T-helper 1 cell treated with Interleukin-12 subunit alpha and Interleukin-12 subunit beta and Interleukin-4 antibody, amounts not matched to agents 30 μg/mL and 1 μg/mL, for 36 hours (primary cell): ENCODE results near the gene ELANE.
"Not testable (repeated sequence)": the region's sequence is repeated elsewhere in the genome, so short reads cannot be mapped to it uniquely, and the experiment has no call there.

Experiments used
- H3K27ac Mint-ChIP-seq: one replicate; pipeline ENCODE4 v1.8.0; 2021; ENCODE audit warnings: mild to moderate bottlenecking, mixed read lengths
- H3K27me3 Mint-ChIP-seq: one replicate; pipeline ENCODE4 v1.8.0; 2021; ENCODE audit warnings: low read depth, mixed read lengths
- H3K36me3 Mint-ChIP-seq: one replicate; pipeline ENCODE4 v1.8.0; 2021; ENCODE audit warnings: low read depth, mixed read lengths
- H3K4me1 Mint-ChIP-seq: one replicate; pipeline ENCODE4 v1.8.0; 2021; ENCODE audit warnings: low read depth, mixed read lengths
- H3K4me3 Mint-ChIP-seq: one replicate; pipeline ENCODE4 v1.8.0; 2021; ENCODE audit warnings: mild to moderate bottlenecking, moderate library complexity, mixed read lengths
- H3K9me3 Mint-ChIP-seq: one replicate; pipeline ENCODE4 v1.8.0; 2021; ENCODE audit warnings: mixed read lengths

Gene ELANE

DNA sequence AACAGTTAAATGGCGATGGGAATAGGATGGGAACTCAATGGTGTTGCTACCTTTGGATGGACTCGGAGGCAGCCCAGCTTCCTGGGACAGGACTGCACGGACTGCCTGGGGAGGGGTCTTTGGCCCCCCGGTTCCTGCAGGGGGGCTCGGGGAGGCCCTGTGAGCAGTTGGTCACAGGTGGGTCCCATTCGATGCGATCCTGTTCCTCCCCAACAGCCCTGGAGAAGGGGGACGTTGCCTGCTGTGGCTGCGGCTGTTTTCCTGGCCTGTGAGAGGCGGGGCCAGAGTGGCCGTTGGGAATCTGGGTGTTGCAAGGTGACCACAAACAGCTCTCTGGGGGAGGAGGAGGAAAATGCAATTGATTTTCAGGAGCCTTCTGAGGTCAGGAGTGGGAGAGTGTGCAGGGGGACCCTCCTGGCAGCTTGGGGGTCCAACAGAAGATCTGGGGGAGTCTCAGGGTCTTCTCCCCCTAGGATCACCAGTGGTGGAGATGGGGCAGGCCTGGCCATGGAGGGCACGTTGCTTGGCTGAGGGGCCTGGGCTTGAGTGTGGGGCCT lies 28.5 kb upstream of the ELANE start:
- Mint-ChIP-seq H3K27me3 (peaks cover 27% of the 10 kb centered on the region), H3K4me3 (no peak overlapping the region), H3K36me3 (no peaks in the 10 kb centered on the region), H3K9me3 (no peaks in the 10 kb centered on the region), H3K27ac (no peak overlapping the region), H3K4me1 (no peaks in the 10 kb centered on the region)

DNA sequence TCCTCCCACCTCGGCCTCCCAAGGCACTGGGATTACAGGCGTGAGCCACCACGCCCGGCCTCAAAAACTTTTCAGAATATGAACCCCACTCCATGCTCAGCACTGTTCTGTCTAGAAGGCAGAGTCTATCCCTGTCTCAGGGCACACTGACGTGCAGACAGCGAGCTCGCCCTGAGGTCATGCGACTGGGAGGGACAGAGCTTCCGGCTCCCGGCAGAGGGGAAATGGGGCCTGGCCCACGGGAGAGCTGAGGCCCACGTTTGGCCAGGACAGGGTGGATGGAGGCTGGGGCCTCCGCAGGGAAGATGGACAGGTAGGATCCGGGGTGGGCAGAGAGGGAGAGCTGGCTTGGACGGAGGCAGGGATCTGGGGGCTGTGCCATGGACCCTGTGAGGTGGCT lies 27.2 kb upstream of the ELANE start:
- Mint-ChIP-seq H3K27ac (no peak overlapping the region), H3K27me3 (peaks cover 25% of the 10 kb centered on the region), H3K4me1 (no peaks in the 10 kb centered on the region), H3K4me3 (no peak overlapping the region), H3K9me3 (no peaks in the 10 kb centered on the region), H3K36me3 (no peaks in the 10 kb centered on the region)

DNA sequence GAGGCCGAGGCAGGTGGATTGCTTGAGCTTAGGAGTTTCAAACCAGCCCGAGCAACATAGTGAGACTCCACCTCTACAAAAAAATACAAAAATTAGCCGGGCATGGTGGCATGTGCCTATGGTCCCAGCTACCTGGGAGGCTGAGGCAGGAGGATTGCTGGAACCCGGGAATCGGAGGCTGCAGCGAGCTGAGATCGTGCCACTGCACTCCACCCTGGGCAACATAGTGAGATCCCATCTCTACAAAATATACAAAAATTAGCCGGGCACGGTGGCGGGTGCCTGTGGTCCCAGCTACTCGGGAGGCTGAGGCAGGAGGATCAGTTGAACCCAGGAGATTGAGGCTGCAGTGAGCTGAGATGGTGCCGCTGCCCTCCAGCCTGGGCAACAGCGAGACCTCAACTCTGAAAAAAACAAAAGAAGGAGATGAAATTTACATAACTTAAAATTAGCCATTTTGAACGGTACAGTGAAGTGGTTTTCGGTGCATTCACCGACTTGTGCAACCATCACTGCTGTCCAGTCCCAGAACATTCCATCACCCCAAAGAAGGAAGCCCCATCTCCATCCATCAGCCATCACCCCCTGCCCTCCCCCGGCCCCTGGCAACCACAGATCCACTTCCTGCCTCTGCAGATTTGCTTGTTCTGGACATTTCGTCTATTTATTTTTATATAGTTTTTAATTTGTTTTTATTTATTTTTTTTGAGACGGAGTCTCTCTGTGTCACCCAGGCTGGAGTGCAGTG lies 26.0 kb upstream of the ELANE start:
- no peaks in the 10 kb centered on the region for H3K36me3 Mint-ChIP-seq
- H3K27ac Mint-ChIP-seq, result no peak overlapping the region
- H3K9me3 Mint-ChIP-seq, result no peaks in the 10 kb centered on the region
- peaks cover 15% of the 10 kb centered on the region for H3K27me3 Mint-ChIP-seq
- no peak overlapping the region for H3K4me3 Mint-ChIP-seq
- H3K4me1 Mint-ChIP-seq, result no peaks in the 10 kb centered on the region

DNA sequence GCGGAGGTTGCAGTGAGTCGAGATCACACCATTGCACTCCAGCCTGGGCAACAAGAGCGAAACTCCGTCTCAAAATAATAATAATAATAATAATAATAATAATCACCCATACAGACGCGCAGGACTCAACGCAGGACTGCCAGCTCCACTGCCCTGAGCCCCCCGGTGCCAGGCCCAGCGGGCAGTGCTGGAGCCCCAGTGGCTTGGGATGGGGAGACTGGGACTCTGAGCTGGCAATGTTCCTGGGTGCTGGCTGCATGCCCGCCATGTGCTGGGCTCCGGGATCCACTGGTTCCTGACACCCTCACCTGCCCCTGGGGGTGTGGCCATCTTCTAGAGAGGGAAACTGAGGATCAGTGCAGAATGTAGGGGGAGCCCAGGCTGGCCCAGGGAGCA lies 24.8 kb upstream of the ELANE start:
- Mint-ChIP-seq H3K27me3 (peaks cover 15% of the 10 kb centered on the region), H3K36me3 (no peaks in the 10 kb centered on the region), H3K4me1 (no peaks in the 10 kb centered on the region), H3K9me3 (no peaks in the 10 kb centered on the region), H3K4me3 (no peak overlapping the region), H3K27ac (no peak overlapping the region)

DNA sequence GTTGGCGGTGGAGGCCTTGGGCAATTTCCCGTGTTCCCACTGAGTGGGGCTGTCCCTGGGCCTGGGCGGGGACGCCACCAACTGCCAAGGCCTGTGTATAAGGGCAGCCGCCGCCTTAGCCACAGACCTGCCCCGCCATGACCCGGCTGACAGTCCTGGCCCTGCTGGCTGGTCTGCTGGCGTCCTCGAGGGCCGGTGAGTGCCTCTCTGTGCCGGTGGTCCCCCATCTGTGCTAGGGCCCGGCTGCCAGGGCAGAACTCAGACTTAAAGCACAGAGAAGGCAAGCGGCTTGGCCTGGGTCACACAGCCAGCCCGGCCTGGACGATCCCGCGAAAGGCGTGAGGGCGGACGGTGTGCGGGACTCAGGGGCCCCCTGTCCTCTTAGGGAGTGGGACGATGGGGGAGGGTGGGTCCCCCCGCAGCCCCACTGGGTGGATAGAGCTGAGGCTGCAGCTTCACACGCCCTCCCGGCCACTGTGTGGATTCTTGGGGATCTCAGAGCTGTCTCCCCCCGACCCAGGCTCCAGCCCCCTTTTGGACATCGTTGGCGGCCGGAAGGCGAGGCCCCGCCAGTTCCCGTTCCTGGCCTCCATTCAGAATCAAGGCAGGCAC lies 24.3 kb upstream of the ELANE start, which contains the start of gene AZU1:
Gene AZU1, plus strand, starts transcription at position 128 of the 612 bp plus-strand sequence. Its CDS starts 10 bp downstream, at position 138.
- H3K27me3 Mint-ChIP-seq, result peaks cover 12% of the 10 kb centered on the region
- no peak within 1 kb of the TSS for H3K27ac Mint-ChIP-seq
- H3K4me3 Mint-ChIP-seq, result no peak within 1 kb of the TSS

DNA sequence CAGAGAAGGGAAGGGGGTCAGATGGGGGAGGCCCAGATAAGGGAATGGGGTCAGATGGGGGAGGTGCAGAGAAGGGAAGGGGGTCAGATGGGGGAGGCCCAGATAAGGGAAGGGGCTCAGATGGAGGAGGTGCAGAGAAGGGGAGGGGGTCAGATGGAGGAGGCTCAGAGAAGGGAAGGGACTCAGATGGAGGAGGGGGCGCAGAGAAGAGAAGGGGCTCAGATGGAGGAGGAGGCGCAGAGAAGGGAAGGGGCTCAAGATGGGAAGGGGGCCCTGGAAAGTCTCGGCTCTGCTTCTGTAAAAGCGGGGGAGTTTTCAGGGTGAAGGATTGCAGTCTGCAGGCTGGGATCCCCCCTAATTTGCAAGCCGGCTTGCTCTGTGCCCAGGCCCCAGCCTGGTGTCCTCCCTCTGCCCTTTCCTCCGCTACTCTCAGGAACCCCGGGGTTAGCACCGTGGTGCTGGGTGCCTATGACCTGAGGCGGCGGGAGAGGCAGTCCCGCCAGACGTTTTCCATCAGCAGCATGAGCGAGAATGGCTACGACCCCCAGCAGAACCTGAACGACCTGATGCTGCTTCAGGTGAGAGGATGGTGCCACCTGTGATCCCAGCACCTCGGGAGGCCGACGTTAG lies 22.9 kb upstream of the ELANE start:
- no peak overlapping the region for H3K27ac Mint-ChIP-seq
- H3K27me3 Mint-ChIP-seq, result no peaks in the 10 kb centered on the region
- no peak overlapping the region for H3K4me3 Mint-ChIP-seq
- no peaks in the 10 kb centered on the region for H3K9me3 Mint-ChIP-seq
- H3K4me1 Mint-ChIP-seq, result no peaks in the 10 kb centered on the region
- H3K36me3 Mint-ChIP-seq, result no peaks in the 10 kb centered on the region

More for the DNA sequence above, 24.3 kb upstream of the ELANE start, which contains the start of gene AZU1:
- no peaks in the 10 kb centered on the region for H3K9me3 Mint-ChIP-seq
- no peaks in the 10 kb centered on the region for H3K4me1 Mint-ChIP-seq
- H3K36me3 Mint-ChIP-seq, result no peaks in the 10 kb centered on the region

DNA sequence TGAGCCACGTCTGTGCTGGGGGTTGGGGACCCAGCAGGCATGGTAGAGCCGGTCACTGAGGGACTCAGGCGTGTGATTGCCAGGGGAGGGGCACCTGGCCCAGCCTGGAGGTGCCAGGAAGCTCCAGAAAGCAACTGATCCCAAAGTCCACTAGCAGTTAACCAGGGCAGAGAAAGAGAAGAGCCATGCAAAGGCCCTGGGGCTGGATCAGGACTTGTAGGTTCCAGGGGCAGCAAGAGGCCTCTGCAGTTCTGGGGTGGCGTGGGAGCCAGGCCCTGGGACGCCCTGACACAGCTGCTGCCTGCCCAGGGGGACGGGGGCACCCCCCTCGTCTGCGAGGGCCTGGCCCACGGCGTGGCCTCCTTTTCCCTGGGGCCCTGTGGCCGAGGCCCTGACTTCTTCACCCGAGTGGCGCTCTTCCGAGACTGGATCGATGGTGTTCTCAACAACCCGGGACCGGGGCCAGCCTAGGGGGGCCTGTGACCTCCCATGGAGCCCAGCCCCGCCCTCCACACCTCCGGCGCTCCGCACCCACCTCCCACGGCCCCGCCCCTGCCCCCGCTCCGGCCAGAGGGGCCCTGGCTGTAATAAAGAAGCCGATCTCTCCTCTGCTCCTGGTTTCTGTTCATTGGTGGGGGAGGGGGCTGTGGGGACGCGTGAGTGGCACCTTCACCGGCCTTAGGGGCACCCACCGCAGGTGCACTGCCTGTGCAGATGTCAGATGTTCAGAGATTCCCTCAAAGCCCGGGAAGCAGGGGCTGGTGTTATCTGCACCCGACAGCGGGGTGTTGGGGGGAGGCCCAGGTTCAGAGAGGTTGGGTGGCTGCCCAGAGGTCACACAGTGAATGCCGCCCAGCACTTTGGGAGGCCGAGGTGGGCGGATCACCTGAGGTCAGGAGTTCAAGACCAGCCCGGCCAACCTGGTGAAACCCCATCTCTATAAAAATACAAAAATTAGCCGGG lies 20.4 kb upstream of the ELANE start:
- peaks cover 6% of the 10 kb centered on the region for H3K27me3 Mint-ChIP-seq
- no peaks in the 10 kb centered on the region for H3K9me3 Mint-ChIP-seq
- H3K4me1 Mint-ChIP-seq, result no peaks in the 10 kb centered on the region
- no peak overlapping the region for H3K27ac Mint-ChIP-seq
- H3K4me3 Mint-ChIP-seq, result no peak overlapping the region
- H3K36me3 Mint-ChIP-seq, result no peaks in the 10 kb centered on the region

DNA sequence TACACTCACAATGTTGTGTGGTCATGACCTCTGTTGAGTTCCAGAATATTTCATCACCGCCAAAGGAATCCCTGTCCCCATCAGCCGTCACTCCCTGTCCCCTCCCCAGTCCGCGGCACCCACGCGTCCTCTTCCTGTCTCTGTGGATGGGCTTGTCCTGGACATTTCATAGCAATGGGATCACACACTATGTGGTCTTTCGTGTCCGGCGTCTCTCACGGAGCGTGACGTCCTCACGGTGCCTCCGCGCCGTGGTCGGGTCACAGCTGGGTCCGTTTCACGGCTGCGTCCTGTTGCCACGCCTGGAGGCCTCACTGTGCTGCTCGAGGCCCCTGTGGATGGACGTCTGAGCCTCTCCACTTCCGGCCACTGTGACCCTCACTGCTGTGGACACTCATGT lies 17.9 kb upstream of the ELANE start:
- no peak overlapping the region for H3K27ac Mint-ChIP-seq
- no peaks in the 10 kb centered on the region for H3K36me3 Mint-ChIP-seq
- H3K4me3 Mint-ChIP-seq, result no peak overlapping the region
- no peaks in the 10 kb centered on the region for H3K4me1 Mint-ChIP-seq
- no peaks in the 10 kb centered on the region for H3K9me3 Mint-ChIP-seq
- H3K27me3 Mint-ChIP-seq, result peaks cover 6% of the 10 kb centered on the region

DNA sequence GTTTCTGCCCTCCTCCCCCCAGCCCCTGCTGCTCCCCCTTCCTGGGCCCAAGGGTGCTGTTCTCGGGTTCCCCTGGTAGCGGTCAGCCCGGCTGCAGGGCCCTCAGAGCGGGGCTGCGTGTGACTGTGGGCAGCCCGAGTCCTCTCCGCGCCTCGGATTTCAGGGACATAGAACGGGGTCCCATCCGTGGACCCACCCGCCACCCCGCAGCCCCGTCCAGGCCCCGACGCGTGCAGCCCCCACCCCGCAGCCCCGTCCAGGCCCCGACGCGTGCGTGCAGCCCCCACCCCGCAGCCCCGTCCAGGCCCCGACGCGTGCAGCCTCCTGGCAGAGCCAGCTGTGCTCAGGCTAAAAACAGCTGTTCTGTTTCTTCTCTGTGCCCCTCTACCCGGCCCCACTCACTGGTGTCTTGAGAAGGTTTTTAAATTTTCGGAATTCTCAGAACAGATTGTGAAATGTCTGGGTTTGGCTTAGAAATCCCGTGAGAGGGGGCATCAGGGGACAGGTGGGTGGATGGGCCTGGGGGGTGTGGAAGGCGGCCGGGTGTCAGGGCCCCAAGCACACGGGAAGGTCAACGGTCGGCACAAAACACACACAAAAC lies 16.8 kb upstream of the ELANE start:
- Mint-ChIP-seq H3K27ac (no peak overlapping the region), H3K4me1 (no peaks in the 10 kb centered on the region), H3K36me3 (no peaks in the 10 kb centered on the region), H3K9me3 (no peaks in the 10 kb centered on the region), H3K4me3 (no peak overlapping the region), H3K27me3 (peaks cover 6% of the 10 kb centered on the region)

DNA sequence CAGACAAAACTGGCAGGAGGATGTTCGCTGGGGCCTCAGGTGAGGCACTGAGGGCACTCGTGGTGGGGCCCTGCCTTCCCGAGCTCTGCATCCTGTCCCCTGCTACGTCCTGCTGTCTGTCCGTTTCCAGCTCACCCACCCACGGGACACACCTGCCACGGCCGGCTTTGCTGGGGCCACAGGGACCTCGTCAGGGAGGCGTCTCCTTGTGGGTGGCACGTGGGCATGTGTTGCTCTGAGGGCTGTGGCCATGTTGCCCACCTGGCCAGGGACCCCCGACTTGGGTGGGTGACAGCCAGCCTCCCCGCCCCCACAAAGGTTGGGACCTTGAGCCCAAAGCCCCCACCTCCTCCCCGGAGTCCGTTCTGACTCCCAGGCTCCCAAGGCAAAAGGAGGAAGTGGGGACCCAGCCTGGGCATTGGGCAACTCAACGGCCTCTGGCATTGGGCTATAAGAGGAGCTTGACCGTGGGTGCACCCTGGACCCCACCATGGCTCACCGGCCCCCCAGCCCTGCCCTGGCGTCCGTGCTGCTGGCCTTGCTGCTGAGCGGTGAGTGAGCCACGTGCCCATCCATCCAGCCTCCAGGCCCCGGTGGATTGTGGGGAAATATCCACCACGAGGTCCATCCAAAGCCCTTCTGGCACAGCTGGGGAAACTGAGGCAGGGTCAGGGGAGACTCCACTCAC lies 11.4 kb upstream of the ELANE start, which contains the start of gene PRTN3:
Gene PRTN3, plus strand, starts transcription at position 481 of the 688 bp plus-strand sequence. Its CDS starts 10 bp downstream, at position 491.
- no peak within 1 kb of the TSS for H3K4me3 Mint-ChIP-seq
- H3K36me3 Mint-ChIP-seq, result no peaks in the 10 kb centered on the region
- H3K27ac Mint-ChIP-seq, result no peak within 1 kb of the TSS
- peaks cover 18% of the 10 kb centered on the region for H3K27me3 Mint-ChIP-seq
- H3K4me1 Mint-ChIP-seq, result no peaks in the 10 kb centered on the region
- H3K9me3 Mint-ChIP-seq, result no peaks in the 10 kb centered on the region

DNA sequence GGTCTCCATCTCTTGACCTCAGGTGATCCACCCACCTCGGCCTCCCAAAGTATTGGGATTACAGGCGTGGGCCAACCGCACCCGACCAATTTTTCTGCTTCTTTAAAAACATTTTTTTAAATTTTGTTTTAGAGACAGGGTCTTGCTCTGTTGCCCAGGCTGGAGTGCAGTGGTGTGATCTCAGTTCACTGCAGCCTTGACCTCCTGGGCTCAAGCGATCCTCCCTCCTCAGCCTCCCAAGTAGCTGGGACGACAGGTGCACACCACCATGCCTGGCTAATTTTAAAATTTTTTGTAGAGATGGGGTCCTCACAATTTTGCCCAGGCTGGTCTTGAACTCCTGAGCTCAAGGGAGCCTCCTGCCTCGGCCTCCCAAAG lies 9.3 kb upstream of the ELANE start:
- H3K9me3 Mint-ChIP-seq, H3K4me1 Mint-ChIP-seq, H3K36me3 Mint-ChIP-seq, H3K27ac Mint-ChIP-seq, H3K4me3 Mint-ChIP-seq: not testable (repeated sequence)
- H3K27me3 Mint-ChIP-seq, result peaks cover 17% of the 10 kb centered on the region

DNA sequence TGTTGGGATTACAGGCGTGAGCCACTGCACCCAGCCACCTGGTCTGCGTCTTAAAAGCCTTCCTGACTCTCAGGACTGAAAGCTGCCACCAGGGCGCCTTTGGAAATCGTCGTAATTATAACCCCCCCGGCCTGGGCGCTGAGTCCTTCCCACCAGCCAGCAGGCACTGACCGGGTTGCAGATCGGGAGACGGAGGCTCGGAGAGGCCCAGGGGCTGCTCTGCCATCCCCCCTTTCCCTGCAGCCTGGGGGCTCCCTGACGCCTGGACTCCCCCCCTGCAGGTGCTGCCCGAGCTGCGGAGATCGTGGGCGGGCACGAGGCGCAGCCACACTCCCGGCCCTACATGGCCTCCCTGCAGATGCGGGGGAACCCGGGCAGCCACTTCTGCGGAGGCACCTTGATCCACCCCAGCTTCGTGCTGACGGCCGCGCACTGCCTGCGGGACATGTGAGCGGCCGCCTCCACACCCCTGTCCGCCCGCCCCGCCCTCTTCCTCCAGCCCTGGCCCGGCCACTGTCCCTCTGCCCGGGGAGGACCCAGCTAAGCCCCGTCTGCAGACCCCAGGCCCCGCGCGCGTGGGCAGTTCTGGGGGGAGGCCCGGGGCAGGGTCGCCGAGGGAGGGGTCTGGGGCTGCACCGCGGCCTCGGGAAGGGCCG lies 8.8 kb upstream of the ELANE start:
- Mint-ChIP-seq H3K27me3 (peaks cover 17% of the 10 kb centered on the region), H3K4me1 (peaks cover 2% of the 10 kb centered on the region), H3K4me3 (no peak overlapping the region), H3K9me3 (no peaks in the 10 kb centered on the region), H3K27ac (no peak overlapping the region), H3K36me3 (no peaks in the 10 kb centered on the region)
